ENCODE data around the gene ZNF780A.

- TF ChIP-seq, protein P1, sequence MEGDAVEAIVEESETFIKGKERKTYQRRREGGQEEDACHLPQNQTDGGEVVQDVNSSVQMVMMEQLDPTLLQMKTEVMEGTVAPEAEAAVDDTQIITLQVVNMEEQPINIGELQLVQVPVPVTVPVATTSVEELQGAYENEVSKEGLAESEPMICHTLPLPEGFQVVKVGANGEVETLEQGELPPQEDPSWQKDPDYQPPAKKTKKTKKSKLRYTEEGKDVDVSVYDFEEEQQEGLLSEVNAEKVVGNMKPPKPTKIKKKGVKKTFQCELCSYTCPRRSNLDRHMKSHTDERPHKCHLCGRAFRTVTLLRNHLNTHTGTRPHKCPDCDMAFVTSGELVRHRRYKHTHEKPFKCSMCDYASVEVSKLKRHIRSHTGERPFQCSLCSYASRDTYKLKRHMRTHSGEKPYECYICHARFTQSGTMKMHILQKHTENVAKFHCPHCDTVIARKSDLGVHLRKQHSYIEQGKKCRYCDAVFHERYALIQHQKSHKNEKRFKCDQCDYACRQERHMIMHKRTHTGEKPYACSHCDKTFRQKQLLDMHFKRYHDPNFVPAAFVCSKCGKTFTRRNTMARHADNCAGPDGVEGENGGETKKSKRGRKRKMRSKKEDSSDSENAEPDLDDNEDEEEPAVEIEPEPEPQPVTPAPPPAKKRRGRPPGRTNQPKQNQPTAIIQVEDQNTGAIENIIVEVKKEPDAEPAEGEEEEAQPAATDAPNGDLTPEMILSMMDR (conservative IDR thresholded peaks at IDR 0.05; ENCODE audit: low read depth in 2 of 2) = no peak
- no peak for TF ChIP-seq POLR2AphosphoS5 (IDR thresholded peaks at IDR 0.05; ENCODE audit: low read depth)
- no peak for TF ChIP-seq REST (IDR thresholded peaks at IDR 0.05; ENCODE audit: unreplicated experiment)
- TF ChIP-seq EZH2 (IDR thresholded peaks at IDR 0.05; ENCODE audit: low read depth, unreplicated experiment) = no peak
- TF ChIP-seq JUNB (IDR thresholded peaks at IDR 0.05; ENCODE audit: unreplicated experiment) = no peak
Measured at GRCh38 chr19:40056505-40056904, 34.2 kb downstream of the ZNF780A start.
